Muscle of arm (tissue), 12 donors: ENCODE results near the gene ZNF473. TPM values are rescaled to one million over a fixed set of nuclear protein-coding genes. Genes with fewer than 3 reads are reported as not detected.
"Not testable (repeated sequence)": the region's sequence is repeated elsewhere in the genome, so short reads cannot be mapped to it uniquely, and the experiment has no call there.

ENCODE experiments used
- DNase-seq: peaks from one replicate; pipeline ENCODE4 v3.0.0-alpha.2; 2013
- polyA plus RNA-seq, 12 donors: library from polyadenylated mRNA; unstranded; fragments of 120-200 nt; gene quantifications; one replicate each; pipeline ENCODE4 v1.2.1, GENCODE V29; 2013; ENCODE audit not compliant: insufficient read length in 12 of 12

The ZNF473 gene
- polyA plus RNA-seq, 12 donors: 6.2 to 10.8 (median 8.3) TPM; not detected in 1

DNA sequence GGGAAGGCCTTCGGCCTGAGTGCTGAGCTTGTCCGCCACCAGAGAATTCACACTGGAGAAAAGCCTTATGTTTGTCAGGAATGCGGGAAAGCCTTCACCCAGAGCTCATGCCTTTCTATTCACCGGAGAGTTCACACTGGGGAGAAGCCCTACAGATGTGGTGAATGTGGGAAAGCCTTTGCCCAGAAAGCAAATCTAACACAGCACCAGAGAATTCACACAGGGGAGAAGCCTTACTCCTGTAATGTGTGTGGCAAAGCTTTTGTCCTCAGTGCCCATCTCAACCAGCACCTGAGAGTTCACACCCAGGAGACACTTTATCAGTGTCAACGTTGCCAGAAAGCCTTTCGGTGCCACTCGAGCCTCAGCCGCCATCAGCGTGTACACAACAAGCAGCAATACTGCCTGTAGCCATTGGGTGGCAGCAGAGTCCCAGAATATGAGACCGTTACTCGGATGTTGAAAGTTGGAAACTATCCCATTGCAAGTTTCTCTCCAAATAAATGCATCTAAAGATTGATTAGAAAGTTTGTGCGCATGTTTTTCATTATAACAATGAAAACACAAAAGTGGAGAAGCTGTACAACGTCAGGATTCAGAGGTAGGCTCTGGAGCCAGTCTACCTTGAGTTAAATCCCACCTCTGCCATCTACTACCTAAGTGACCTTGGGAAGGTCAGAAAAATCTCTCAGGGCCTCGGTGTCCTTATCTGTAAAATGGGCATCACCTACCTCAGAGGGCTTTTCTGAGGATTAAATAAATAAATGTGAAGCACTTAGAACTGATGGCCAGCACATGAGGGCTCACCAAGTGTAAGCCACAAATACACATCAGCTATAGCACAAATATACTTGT lies 21.1 kb downstream of the ZNF473 start:
- no peak for DNase-seq

DNA sequence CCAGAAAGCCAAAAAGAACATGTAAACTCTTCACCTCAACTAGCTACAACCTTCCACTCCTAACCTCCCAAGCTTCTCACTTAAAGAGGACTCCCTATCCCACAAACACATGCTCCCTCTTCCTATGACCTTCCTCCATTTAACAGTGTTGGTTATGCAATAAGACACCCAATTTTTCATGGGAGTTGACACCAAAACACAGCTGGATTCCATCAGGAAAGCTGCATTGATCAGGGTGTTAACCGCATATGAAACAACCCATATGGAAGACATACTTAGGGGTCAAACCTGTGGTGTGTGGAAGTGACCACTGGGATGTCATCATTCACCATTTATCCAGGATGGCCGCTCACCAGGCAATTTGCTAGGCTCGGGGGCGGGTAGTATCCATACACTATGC lies 21.9 kb downstream of the ZNF473 start:
- DNase-seq: no peak

DNA sequence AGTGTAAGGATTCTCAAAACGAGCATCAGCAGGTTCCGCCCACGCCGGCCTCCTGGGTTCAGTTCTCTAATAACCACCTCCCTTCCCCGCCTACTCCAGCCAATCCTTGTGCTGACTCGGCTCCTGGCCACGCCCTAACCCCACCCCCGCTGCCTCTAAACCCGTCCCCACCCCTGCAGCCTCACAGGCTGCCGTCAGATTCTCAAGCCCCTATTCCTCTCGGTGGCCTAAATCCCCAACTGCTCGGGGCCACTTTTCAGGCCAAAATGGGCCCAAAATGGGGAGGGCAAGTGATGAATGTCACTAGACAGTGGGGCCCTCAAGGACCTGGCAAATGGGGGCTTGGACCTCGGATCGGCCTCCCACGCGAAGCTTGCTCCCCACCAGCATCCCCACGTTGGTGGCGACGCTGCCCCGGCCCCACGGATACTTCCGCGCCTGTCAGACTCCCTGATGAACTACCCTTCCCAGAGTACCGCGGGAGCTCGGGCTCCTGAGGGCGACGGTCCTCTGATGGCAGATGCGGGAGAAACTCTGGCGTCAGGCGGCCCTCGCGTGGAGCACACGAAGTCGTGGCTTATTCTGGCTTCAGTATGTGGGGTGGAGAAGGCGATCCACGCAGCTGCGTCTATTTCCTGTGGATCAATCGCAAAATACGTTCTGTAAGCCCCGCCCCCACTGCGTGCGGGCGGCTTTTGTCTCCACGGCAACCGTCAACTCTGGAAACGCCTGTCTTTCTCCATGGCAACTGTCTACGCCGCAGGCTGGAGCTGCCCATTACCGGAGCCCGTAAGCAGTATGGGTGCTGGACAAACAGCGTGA lies 24.8 kb downstream of the ZNF473 start:
- DNase-seq: peak; percentile 62

DNA sequence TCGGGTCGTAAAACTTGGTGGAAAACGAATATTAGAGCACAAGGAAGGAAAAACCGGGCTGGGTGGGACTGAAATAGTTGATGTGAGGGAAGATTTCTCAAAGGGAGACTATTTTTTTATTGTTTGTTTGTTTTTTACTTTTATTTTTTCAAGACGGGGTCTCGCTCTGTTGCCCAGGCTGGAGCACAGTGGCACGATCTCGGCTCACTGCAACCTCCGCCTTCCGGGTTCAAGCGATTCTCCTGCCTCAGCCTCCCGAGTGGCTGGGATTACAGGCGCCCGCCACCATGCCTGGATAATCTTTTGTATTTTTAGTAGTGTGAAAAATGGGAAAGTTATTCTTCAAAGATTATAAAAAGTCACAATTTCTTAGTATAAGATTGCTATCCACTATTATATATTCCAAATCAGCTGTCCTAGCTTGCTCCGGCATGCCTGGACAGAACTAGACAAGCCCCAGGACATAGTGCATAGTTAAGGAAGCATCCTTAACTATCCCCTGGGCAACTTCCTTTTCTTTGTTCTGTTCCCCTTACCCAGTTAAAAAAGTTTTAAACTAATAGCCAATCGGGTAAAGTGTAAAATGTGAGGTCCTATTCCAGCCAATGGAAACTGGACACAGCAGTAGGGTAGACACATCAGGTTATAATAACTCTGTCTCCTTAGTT lies 25.6 kb downstream of the ZNF473 start:
- DNase-seq: not testable (repeated sequence)

DNA sequence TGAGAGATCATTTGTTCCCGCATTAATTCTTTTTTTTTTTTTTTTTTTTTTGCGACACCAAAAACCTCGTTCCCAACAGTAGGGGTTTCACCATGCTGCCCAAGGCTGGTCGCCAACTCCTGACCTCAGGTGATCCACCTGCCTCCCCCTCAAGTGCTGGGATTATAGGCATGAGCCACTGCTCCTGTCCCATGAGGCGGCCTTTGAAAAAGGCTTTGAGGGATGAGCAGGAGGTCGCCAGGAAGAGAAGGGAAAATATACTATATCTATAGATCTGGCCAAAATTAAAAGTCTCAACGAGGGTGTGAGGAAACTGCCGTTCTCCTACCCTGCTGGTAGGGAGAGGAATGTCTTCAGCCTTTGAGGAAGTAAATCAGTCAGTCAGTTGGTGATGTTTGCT lies 26.2 kb downstream of the ZNF473 start:
- DNase-seq: no peak

DNA sequence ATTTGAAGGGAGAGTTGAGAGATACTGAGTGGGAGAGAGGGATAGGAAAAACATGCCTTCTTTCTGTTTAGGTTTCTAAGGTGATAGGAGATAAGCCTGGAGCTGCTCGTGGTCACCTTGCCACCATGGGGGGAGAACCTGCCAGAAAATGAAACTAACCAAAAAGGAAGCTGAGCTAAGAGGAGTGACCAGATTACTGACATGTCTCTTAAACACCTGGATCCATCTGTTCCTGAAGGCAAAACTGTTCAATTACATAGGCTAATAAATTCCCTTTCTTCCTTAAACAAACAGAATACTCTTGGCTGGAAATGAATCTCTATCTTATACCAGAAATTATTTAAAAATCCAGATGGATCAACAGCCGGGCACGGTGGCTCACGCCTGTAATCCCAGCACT lies 27.3 kb downstream of the ZNF473 start:
- DNase-seq: no peak

DNA sequence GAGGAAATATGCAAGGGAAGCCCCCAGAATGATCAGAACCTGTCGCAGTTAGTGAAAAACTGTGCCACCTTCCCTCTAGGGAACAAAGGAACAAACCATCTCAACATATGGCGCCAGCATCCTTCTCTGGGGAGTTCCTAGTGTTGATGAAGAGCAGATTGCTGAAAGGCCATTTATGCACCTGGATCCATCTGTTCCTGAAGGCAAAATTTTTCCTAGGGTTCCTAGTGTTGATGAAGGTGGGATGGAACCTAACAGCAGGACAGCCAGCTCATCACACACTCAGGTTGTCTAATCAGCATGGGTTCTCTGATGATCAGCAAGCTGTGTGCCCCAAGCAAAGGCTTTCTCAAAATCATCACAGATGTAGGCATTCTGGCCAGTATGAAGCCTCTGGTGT lies 32.6 kb downstream of the ZNF473 start:
- no peak for DNase-seq

DNA sequence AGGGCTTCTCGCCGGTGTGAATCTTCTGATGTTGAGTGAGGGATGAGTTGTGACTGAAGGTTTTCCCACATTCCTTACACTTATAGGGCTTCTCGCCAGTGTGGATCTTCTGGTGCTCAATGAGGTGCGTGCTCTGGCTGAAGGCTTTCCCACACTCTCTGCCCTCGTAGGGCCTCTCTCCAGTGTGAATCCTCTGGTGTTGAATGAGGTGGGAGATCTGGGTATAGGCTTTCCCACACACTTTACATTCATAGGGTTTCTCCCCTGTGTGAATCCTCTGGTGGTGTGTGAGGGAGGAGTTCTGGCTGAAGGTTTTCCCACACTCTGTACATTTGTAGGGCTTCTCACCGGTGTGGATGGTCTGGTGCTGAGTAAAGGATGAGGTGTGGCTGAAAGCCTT lies 33.2 kb downstream of the ZNF473 start:
- DNase-seq: no peak

DNA sequence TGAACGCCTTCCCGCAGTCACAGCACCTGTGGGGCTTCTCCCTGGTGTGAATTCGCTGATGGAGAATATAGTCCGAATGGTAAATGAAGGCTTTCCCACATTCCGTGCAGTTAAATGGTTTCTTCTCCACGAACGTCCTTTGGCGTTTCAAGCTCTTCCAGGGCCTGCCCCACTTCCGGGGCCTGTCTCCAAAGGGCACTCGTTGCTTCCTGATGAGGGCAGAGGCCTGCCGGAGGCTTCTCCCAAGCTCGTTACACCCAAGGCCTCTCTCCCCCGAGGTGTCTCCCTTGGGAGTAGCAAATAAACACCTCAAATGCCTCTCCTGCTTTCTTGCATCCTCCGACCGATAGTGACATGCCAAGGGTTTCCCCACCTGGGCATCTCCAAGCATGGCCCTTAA lies 34.3 kb downstream of the ZNF473 start:
- no peak for DNase-seq

DNA sequence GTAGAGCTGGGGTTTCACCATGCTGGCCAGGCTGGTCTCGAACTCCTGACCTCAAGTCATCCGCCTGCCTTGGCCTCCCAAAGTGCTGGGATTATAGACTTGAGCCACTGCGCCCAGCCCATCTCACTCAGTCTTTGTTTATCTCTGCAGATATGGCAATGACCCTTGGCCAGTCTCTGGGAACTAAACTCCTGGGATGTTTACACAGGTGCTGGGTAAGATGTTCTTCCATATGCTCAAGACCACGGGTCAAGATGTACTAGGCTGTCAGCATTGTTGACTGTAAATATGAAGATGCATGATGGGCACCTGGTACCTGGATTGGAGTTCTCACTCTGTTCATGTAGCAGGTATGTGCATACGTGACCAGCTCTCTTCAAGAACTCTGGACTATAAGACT lies 35.8 kb downstream of the ZNF473 start:
- DNase-seq: no peak

DNA sequence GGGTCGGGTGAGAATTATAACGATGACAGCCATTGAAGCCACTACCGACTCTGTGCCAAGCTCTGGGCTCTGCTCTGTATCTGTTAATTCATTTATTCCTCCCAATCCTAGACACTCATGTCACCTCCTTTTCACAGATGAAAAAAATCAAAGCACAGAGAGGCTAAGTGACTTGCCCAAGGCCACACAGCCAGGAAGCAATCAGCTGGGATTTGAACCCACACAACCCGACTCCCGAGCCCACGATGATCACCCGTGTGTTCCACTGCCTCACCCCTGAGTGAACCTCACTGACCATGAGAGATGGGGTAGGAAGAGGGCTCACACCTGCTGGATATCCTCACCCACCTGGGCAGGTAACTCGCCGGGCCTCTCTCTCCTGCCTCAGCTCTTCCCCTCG lies 40.1 kb downstream of the ZNF473 start:
- DNase-seq: no peak

DNA sequence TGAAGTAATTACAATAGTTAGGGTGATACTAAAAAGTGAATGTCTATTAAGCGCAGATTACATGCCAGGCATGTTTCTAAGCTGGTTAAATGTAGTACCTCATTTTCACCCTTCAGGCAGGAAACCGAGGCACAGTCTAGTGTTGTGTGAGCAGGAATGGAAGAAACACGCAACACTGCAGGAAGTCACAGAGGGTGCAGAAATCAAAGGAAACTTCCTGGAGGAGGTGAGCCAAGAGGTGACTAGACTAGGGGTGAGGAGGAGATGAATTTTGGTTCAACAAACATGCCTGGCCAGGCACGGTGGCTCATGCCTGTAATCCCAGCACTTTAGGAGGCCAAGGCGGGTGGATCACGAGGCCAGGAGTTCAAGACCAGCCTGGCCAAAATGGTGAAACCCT lies 41.8 kb downstream of the ZNF473 start:
- DNase-seq: no peak

DNA sequence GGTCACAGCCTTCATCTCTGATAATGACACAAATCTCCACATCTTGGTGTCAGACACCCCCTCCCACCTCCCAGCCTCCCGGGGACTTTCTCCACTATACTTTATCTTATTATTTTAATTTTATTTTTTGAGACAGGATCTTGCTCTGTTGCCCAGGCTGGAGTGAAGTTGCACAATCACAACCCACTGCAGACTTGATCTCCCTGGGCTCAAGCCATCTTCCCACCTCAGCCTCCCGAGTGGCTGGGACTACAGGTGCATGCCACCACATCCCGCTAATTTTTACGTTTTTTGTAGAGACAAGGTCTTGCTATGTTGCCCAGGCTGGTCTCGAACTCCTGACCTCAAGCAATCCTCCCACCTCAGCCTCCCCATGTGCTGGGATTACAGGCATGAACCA lies 42.6 kb downstream of the ZNF473 start:
- DNase-seq: not testable (repeated sequence)

DNA sequence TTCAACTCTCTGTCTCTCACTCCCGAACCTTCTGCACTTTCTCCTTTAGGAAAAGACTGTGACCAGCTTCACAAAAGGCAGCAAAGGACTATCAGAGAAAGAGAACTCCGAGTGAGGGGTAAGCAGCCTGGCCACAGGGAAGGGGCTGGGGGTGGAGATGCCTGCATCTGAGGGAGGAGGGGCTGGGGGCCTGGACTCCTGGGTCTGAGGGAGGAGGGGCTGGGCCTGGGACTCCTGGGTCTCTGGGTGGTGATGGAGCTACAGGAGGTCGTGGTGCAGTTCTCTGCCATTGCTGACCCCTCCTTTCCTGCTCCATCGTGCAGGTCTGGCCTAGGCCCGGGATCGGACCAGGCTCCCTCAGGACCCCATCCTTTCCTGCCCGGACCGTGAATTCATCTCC lies 49.3 kb downstream of the ZNF473 start:
- not testable (repeated sequence) for DNase-seq

DNA sequence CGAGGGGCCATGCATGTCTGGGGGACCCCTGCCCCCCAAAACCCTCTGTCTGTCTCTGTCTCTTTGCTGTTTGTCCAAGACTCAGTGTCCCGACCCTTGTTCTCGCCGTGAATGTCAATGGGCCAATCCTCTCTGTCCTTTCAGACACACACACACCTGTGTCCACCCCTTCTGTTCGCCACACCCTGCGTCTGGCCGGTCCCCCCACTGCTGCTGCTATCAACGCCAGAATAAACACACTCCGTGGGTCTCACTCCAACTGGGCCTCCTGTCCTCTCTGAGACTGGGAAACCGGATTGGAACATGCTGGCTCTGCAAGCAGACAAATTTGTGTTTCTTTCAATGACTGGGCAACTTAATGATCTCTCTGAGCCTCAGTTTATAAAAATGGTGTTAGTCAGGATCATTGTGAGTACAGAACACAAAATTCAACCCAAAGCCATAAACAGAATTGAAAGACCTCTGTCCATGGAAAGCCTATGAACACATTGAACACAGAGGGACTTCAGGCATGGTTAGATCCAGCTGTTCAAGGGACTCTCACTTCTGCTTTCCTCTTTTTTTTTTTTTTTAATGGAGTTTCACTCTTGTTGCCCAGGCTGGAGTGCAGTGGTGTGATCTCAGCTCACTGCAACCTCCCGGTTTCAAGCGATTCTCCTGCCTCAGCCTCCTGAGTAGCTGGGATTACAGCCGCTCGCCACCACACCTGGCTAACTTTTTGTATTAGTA lies 50.0 kb downstream of the ZNF473 start:
- DNase-seq: not testable (repeated sequence)

DNA sequence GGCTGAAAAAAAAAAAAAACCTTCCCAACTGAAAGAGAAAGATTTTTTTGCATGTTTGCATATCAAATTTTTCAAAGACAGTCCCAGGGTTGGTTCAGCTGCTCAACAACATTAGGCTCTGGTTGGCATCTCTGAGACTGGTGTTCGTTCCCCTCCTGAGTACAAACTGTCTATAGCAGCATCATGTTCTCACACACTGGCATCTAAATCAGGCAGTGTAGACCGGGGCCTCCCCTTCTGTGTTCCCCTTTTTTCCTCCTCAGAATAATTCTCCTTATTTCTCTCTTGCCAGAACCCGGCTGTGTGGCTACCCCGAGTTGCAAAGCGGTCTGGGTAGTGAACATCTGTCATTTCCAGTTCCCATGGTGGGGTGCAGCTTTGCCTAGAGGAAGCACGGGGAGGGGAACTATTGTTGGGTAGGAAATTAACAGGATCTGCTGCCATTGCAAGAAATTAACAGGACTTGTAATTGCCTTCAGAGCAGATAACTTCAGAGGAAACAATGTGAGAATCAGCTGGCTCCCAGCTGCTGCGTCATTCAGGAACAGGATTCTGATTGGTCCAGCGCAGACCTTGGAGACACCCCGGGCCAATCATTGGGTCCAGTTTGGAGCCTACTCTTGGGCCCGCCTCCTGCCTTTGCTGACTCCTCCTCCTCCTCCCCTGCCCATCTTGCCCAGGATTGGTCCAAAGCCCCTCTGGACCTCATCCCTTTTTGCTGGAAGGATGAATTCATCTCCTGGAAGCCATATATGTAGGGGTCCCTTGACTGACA lies 51.0 kb downstream of the ZNF473 start:
- DNase-seq: not testable (repeated sequence)

DNA sequence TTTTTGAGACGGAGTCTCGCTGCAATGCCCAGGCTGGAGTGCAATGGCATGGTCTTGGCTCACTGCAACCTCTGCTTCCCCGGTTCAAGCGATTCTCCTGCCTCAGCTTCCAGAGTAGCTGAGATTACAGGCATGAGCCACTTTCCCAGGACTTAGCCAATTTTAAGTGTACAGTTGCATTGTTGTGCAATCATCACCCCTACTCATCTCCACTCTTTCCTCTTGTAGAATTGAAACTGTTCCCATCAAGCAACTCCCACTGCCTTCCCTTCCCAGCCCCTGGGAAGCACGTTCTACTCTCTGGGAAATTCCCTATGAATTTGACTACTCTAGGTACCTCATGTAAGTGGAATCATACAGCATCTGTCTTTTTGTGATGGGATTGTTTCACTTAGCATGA lies 53.2 kb downstream of the ZNF473 start:
- DNase-seq: not testable (repeated sequence)

DNA sequence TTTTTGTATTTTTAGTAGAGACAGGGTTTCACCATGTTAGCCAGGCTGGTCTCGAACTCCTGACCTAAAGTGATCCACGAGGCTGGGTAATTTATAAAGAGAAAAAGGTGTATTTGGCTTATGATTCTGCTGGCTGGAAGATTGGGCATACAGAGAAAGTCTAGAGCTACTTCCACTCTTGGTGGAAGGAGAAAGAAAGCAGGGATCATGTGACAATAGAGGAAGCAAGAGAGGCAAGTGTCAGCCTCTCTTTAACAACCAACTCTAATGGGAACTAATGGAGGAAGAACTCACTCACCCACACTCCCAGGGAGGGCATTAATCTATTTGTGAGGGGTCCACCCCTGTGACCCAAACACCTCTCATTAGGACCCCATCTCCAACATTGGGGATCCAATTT lies 58.6 kb downstream of the ZNF473 start:
- not testable (repeated sequence) for DNase-seq

DNA sequence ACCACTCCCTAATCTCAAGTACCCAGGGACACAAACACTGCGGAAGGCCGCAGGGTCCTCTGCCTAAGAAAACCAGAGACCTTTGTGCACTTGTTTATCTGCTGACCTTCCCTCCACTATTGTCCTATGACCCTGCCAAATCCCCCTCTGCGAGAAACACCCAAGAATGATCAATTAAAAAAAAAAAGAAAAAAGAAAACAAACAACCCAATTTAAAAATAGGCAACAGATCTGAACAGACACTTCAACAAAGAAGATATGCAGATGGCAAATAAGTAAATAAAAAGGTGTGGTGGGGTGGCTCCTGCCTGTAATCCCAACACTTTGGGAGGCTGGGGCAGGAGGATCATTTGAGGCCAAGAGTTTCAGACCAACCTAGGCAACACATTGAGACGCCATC lies 61.3 kb downstream of the ZNF473 start:
- not testable (repeated sequence) for DNase-seq

DNA sequence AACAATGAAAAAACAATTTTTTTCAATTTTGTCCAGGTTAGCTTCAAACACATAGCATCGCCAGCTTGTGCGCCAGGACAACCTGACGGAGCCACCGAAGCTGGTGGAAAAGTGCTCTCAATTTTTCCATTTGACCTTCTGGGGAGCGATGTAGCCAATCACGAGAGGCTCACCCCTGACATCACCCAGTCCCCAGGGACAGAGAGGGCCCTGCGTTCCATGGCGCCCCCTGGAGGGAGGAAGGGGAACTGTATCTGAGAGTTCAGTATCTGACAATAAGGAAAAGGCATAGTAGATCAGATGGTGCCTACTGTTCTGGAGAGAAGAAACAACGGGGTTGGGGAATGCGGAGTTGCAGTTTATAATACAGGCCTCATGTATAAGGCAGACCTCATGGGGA lies 64.9 kb downstream of the ZNF473 start:
- DNase-seq: not testable (repeated sequence)

DNA sequence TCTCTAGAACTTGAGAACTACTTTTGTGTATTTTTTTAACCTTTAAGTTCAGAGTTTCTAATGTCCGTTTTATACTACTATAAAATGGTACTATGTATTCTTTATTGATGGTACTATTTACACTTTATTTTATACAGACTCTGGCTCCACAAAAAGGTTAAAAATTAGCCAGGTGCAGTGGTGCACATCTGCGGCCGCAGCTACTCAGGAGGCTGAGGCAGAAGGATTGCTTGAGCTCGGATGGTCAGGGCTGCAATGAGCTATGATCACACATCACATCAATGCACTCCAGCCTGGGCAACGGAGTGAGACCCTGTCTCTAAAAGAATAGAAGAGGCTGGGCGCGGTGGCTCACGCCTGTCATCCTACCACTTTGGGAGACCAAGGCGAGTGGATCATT lies 66.0 kb downstream of the ZNF473 start:
- not testable (repeated sequence) for DNase-seq
